Activated CD8-positive, alpha-beta T cell treated with anti-CD3 and anti-CD28 coated beads for 36 hours (primary cell): ENCODE results near the gene YTHDF1. TPM values are rescaled to one million over a fixed set of nuclear protein-coding genes. Genes with fewer than 3 reads are reported as not detected.

Experiments
- ATAC-seq: fragments of 200-7000 bp; cut with Tn5 transposase; one replicate; pipeline ENCODE4 v1.10.0; 2021; ENCODE audit warnings: mild to moderate bottlenecking, moderate library complexity
- CTCF ChIA-PET: fragments of 350-600 bp; sonication (Branson Sonifier 250); formaldehyde crosslinking; loops from one replicate; lab custom pipeline; 2021; ENCODE audit warnings: antibody characterized with exemption; lab: Charles Lee
- POLR2A ChIA-PET: fragments of 350-600 bp; sonication (Branson Sonifier 250); formaldehyde crosslinking; loops from one replicate; lab custom pipeline; 2021; ENCODE audit warnings: antibody characterized with exemption; lab: Charles Lee
- DNase-seq: peaks from one replicate; pipeline ENCODE4 v3.0.0-alpha.2; 2020
- H3K27ac Mint-ChIP-seq: one replicate; pipeline ENCODE4 v1.8.0; 2021; ENCODE audit warnings: mild to moderate bottlenecking, mixed read lengths
- H3K27me3 Mint-ChIP-seq: one replicate; pipeline ENCODE4 v1.8.0; 2021; ENCODE audit warnings: mixed read lengths
- H3K36me3 Mint-ChIP-seq: one replicate; pipeline ENCODE4 v1.8.0; 2021; ENCODE audit warnings: low read depth, mixed read lengths
- H3K4me1 Mint-ChIP-seq: one replicate; pipeline ENCODE4 v1.8.0; 2021; ENCODE audit warnings: low read depth, mixed read lengths
- H3K4me3 Mint-ChIP-seq: one replicate; pipeline ENCODE4 v1.8.0; 2021; ENCODE audit warnings: mild to moderate bottlenecking, moderate library complexity, mixed read lengths
- H3K9me3 Mint-ChIP-seq: one replicate; pipeline ENCODE4 v1.8.0; 2021; ENCODE audit warnings: mixed read lengths
- intact Hi-C: fragments of 100-400 bp; cut with micrococcal nuclease; formaldehyde crosslinking; loops from one replicate; pipeline ENCODE4 v1.10.0; 2022
- total RNA-seq, 2 experiments: library from RNA; stranded (reverse); gene quantifications; one replicate each; pipeline ENCODE4 v1.2.3, GENCODE V29; 2021
- TF ChIP-seq, protein P1 (sequence below): fragments of 200-600 bp; IDR thresholded peaks from one replicate; pipeline ENCODE4 v1.8.0; 2022; ENCODE audit warnings: antibody characterized with exemption, mild to moderate bottlenecking

The YTHDF1 gene
- total RNA-seq, 2 experiments from 2014 or later = 31.0 TPM

DNA sequence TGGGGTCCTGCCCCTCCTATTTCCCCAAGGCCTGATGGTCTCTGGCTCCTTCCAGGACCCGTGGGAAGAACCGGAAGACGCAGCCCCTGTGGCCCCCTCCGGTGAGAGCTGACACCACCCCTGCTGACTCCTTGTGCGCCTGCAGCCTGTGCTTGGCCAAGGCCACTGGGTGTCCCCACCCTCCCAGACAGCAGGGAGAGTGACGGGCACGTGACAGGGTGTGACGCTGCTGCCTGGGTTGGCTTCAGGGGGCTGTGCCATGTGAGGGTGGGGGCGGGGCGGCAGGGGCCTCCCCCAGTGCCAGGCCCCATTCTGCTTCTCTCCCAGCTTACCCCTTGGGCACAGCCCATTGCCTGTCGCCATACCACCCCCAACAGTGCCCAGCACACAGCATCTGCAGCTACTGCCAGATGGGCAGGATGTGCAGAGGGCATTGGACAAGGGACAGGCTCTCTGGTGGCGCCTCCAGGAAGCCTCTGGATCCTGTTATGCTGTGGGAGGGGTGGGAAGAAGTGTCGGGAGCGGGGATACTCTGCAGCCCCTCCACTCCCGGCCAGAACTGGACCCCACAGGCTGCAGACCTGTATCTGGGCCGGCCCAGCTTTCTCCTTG is 22.7 kb upstream of the YTHDF1 start:
- Mint-ChIP-seq H3K4me3 (no peak overlapping the region), H3K27me3 (no peaks in the 10 kb centered on the region), H3K27ac (no peak overlapping the region), H3K9me3 (no peaks in the 10 kb centered on the region), H3K36me3 (no peaks in the 10 kb centered on the region), H3K4me1 (peaks cover 8% of the 10 kb centered on the region)
- ChIA-PET CTCF (interaction anchor here (0.8 to 7.8 kb wide), 2 partner anchors 14 to 54 kb away, joined by 3 to 95 read pairs; no protein-coding TSS in a partner anchor), POLR2A (interaction anchor here (1.6 kb wide), 1 partner anchor 52 kb away, joined by 4 read pairs; no protein-coding TSS in a partner anchor)
- intact Hi-C loops = no loop called here
- ATAC-seq (peak; percentile 42), DNase-seq (peak; percentile 46)
- TF ChIP-seq, protein P1, sequence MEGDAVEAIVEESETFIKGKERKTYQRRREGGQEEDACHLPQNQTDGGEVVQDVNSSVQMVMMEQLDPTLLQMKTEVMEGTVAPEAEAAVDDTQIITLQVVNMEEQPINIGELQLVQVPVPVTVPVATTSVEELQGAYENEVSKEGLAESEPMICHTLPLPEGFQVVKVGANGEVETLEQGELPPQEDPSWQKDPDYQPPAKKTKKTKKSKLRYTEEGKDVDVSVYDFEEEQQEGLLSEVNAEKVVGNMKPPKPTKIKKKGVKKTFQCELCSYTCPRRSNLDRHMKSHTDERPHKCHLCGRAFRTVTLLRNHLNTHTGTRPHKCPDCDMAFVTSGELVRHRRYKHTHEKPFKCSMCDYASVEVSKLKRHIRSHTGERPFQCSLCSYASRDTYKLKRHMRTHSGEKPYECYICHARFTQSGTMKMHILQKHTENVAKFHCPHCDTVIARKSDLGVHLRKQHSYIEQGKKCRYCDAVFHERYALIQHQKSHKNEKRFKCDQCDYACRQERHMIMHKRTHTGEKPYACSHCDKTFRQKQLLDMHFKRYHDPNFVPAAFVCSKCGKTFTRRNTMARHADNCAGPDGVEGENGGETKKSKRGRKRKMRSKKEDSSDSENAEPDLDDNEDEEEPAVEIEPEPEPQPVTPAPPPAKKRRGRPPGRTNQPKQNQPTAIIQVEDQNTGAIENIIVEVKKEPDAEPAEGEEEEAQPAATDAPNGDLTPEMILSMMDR = no peak

DNA sequence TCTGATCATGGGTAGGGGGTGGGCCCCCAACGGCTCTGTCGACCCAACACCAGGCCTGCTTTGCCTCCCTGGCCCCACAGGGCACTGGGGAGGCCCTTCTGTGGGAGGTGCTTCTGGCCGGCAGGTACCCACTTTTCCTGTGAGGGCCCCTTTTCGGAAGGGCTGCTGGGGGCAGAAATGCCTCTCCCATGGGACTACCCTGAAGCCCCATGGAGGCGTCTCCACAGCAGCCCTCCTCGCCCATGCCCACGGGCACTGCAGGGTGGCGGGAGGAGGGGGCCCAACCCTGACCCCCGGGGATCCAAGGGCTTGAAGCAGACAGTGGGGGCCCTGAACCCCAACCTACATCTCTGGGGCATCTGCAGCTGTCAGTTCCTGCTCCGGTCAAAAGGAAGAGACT is 22.1 kb upstream of the YTHDF1 start:
- H3K27ac Mint-ChIP-seq = no peak overlapping the region
- ChIA-PET CTCF (interaction anchor here (0.8 to 7.8 kb wide), 2 partner anchors 14 to 54 kb away, joined by 3 to 95 read pairs; no protein-coding TSS in a partner anchor), POLR2A (interaction anchor here (1.6 kb wide), 1 partner anchor 53 kb away, joined by 4 read pairs; no protein-coding TSS in a partner anchor)
- DNase-seq (no peak), ATAC-seq (no peak)
- TF ChIP-seq, protein P1 = no peak
- H3K4me1 Mint-ChIP-seq = peaks cover 8% of the 10 kb centered on the region
- H3K4me3 Mint-ChIP-seq = no peak overlapping the region
- intact Hi-C loops = no loop called here
- no peaks in the 10 kb centered on the region for H3K36me3 Mint-ChIP-seq
- no peaks in the 10 kb centered on the region for H3K27me3 Mint-ChIP-seq
- H3K9me3 Mint-ChIP-seq = no peaks in the 10 kb centered on the region

DNA sequence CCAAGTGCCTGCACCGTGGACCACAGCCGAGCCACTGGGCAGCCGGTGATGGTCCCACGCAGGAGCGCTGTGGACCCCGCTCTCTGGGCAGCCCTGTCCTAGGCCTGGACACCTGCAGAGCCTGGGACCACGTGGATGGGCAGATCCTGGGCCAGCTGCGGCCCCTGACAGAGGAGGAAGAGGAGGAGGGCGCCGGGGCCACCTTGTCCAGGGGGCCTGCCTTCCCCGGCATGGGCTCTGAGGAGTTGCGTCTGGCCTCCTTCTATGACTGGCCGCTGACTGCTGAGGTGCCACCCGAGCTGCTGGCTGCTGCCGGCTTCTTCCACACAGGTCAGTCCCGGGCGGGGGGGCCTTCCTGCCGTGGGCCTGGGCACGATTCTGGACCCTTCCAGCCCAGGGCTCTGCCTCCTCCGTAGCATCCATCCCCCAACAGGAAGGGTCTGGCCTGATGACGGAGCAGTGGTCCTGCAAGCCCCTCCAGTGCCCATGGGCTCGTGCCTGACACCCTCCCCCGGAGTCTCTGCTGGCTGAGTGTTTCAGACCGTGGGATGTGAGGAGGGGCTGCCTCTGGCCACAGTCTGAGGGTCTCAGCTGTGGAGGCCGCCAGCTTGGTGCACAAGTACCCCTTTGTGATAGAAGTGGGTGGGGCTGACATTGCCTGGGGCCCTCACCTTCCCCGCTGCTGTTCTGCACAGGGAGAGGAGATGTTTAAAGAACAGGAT is 20.3 kb upstream of the YTHDF1 start:
- Mint-ChIP-seq H3K4me1 (peaks cover 8% of the 10 kb centered on the region), H3K27ac (no peak overlapping the region), H3K4me3 (peak overlapping the region; percentile 5), H3K9me3 (no peaks in the 10 kb centered on the region), H3K36me3 (no peaks in the 10 kb centered on the region), H3K27me3 (peaks cover 8% of the 10 kb centered on the region)
- ChIA-PET POLR2A (interaction anchor here (0.8 to 1.0 kb wide), 2 partner anchors 16 to 171 kb away, joined by 3 read pairs; no protein-coding TSS in a partner anchor), CTCF (interaction anchor here (0.6 to 7.8 kb wide), 6 partner anchors 12 to 160 kb away, joined by 3 to 95 read pairs (median 8); no protein-coding TSS in a partner anchor)
- intact Hi-C loops = no loop called here
- DNase-seq (no peak), ATAC-seq (no peak)
- TF ChIP-seq, protein P1 = no peak

DNA sequence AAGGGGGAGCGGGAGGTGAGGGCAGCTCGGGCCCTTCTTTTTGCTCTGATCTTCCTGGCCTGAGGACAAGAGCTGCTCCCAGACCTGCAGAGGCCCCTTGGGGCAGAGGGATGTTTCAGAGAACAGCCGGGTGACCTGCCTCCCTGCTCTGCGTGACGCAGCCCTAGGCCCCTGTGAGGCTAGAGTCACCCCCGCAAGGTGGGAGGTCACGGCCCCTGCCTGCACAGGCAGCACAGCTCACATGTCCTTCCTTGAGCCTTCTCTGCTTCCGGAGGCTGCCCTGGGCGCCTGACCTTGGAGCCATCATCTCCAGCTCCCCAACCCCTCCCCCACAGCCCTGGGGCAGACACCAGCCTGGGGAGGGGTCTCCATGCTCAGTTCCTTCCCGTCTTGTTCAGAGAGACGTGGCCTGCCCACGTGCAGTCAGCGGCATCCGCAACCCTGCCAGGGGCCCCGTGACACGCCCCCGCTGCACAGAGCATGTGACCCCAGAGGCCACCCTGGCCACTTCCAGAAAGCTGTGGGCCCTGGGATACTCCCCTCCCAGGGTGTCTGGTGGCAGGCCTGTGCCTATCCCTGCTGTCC is 19.6 kb upstream of the YTHDF1 start, which contains the start of gene BIRC7:
BIRC7 (plus strand) TSS at position 507 of the 585 bp plus-strand sequence. CDS start 192 bp downstream, outside the sequence.
- Mint-ChIP-seq H3K36me3 (no peaks in the 10 kb centered on the region), H3K27me3 (peaks cover 15% of the 10 kb centered on the region), H3K9me3 (no peaks in the 10 kb centered on the region), H3K27ac (peak within 1 kb of the TSS; percentile 79), H3K4me1 (peaks cover 8% of the 10 kb centered on the region), H3K4me3 (peak within 1 kb of the TSS; percentile 52)
- intact Hi-C loops = no loop called here
- POLR2A ChIA-PET = interaction anchor here (1.0 to 1.7 kb wide), 4 partner anchors 16 to 20 kb away, joined by 3 to 4 read pairs (median 4); no protein-coding TSS in a partner anchor
- peak; percentile 76 for DNase-seq
- TF ChIP-seq, protein P1 = no peak
- peak; percentile 79 for ATAC-seq
- CTCF ChIA-PET = interaction anchor here (1.2 to 7.8 kb wide), 7 partner anchors 10 to 55 kb away, joined by 3 to 95 read pairs (median 9); no protein-coding TSS in a partner anchor
